Measurements from ENCODE around the gene ABCA7.

DNA sequence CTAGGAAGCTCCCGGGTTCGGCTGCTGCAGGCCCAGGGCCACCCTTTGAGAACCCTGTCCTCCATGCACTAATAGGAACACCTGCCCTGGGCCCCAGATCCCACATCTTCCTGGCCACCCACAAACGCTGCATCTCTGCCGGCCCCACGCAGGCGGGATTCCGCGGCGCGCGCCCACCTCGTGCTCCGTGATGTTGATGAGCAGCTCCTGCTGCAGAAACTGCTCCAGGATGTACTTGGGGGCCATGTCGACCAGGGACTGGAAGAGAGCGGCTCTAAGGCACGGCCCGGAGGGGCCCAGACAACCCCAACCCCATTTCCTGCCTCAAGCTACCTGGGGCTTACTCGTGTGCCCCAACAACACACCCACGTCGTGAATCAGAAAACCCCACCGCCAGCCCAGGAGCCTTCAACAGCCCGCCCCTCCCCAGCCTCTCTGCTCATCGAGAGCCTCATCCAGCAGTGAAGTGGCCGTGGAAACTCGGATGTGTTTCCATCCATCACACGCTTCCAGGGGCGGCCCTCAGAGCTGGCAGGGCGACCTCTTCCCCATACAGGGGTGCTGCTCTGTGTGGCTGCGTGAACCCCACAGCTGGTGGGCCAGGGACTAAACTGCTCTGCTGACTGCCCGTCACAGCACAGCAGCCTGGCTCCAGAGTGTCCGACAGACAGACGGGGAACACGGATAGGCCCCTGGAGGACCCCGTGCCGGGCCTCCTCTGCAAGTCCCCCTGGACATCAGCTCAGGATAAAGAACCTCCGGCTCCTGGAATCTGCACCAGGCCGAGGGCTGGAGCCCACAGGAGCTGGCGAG is 51.0 kb downstream of the ABCA7 start:
- TF ChIP-seq, protein P1, sequence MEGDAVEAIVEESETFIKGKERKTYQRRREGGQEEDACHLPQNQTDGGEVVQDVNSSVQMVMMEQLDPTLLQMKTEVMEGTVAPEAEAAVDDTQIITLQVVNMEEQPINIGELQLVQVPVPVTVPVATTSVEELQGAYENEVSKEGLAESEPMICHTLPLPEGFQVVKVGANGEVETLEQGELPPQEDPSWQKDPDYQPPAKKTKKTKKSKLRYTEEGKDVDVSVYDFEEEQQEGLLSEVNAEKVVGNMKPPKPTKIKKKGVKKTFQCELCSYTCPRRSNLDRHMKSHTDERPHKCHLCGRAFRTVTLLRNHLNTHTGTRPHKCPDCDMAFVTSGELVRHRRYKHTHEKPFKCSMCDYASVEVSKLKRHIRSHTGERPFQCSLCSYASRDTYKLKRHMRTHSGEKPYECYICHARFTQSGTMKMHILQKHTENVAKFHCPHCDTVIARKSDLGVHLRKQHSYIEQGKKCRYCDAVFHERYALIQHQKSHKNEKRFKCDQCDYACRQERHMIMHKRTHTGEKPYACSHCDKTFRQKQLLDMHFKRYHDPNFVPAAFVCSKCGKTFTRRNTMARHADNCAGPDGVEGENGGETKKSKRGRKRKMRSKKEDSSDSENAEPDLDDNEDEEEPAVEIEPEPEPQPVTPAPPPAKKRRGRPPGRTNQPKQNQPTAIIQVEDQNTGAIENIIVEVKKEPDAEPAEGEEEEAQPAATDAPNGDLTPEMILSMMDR (IDR thresholded peaks at IDR 0.05), result no peak
- TF ChIP-seq POLR2A (IDR thresholded peaks at IDR 0.05), result no peak

Data from sigmoid colon (tissue), 3 donors.